ENCODE data around the gene CCL14. TPM values are rescaled to one million over a fixed set of nuclear protein-coding genes. Genes with fewer than 3 reads are reported as not detected.
"Not testable (repeated sequence)": the region's sequence is repeated elsewhere in the genome, so short reads cannot be mapped to it uniquely, and the experiment has no call there.

CCL14 gene
- total RNA-seq, 1 experiment from 2014 or later: not detected

DNA sequence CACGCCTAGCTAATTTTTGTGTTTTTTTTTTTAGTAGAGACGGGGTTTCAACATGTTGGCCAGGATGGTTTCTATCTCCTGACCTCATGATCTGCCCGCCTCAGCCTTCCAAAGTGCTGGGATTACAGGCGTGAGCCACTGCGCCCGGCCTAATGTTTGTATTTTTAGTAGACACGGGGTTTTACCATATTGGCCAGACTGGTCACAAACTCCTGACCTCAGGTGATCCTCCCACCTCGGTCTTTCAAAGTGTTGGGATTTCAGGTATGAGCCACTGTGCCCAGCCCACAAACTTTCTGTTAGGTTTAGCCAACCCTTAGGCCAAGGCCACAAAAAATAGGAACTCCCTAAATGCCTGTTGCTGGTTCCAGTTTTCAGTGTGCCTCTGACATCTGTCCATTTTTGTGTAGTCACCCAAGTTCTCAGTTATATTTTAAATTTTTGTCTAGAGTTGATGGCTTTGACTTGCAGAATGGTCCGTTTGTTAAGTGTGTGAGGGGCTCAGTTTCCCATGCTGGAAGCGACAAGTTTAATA is 17.9 kb downstream of the CCL14 start:
- in situ Hi-C loops (cut with HindIII; ENCODE audit: low pct_unique_long_range_greater_than_20kb, low sequenced_read_pairs): no loop called here
- DNase-seq (ENCODE audit: low read depth, low spot score): no peak

DNA sequence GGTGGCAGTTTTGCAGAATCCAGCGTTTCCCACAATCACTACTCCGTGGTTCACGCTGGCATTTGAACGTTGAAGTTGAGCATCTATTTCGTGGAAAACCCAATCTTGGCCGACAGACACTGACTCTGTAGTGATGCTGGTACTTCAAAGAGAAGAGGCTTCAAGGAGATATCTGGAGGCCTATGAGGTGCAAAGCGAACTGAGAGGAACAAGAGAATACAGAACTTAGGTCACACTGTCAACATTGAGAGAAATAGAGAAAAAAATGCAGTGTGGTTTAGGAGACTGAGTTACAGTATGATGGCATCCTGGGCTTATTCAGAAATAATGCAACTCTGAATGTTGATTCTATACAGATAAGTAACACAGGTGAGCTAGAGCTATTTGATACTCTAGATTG is 21.3 kb downstream of the CCL14 start:
- DNase-seq (ENCODE audit: low read depth, low spot score): no peak
- in situ Hi-C loops (cut with HindIII; ENCODE audit: low pct_unique_long_range_greater_than_20kb, low sequenced_read_pairs): no loop called here

DNA sequence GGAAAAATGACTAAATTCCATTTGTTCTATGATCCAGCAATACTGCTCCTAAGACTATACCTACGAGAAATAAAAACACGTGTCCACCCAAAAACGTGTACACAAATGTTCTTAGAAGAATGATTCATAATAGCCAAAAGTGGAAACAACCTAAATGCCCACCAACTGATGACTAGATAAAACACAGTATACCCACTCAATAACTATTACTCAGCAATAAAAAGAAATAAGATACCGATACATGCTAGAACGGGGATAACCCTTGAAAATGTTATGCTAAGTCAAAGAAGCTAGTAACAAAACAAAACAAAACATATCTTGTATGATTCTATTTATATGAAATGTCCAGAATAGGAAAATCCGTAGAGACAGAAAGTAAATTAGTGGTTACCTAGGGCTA is 22.9 kb downstream of the CCL14 start:
- no peak for DNase-seq (ENCODE audit: low read depth, low spot score)
- in situ Hi-C loops (cut with HindIII; ENCODE audit: low pct_unique_long_range_greater_than_20kb, low sequenced_read_pairs): no loop called here

DNA sequence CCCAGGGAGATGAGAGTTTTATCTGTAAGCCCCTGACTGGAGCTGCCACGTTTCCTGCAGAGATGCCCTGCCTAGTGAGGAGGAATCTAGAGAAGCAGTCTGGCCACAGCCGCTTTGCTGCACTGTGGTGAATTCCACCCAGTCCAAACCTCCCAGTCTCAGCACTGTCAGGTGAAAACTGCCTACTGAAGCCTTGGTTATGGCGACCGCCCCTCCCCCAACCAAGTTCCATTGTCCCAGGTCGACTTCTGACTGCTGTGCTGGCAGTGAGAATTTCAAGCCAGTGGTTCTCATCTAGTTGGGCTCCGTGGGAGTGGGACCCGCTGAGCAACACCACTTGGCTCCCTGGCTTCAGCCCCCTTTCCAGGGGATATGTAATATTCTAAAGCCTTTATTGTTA is 32.8 kb downstream of the CCL14 start:
- in situ Hi-C loops (cut with HindIII; ENCODE audit: low pct_unique_long_range_greater_than_20kb, low sequenced_read_pairs): no loop called here
- no peak for DNase-seq (ENCODE audit: low read depth, low spot score)

DNA sequence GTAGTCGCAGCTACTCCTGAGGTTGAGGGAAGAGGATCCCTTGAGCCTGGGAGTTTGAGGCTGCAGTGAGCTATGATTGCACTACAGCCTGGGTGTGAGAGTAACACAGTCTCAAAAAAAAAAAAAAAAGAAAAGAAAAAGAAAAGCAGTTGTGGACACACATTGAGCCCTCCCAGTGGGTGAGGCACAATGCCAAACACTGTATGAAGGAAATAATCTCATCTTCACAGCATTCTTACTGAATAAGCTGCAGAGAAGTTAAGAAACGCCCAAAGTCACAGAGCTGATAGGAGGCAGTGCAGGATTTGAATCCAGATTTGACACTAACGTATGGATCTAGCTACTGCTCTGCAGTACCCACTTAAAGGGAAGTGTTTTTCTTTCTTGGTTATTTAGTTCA is 37.1 kb downstream of the CCL14 start:
- DNase-seq (ENCODE audit: low read depth, low spot score): no peak
- in situ Hi-C loops (cut with HindIII; ENCODE audit: low pct_unique_long_range_greater_than_20kb, low sequenced_read_pairs): no loop called here

DNA sequence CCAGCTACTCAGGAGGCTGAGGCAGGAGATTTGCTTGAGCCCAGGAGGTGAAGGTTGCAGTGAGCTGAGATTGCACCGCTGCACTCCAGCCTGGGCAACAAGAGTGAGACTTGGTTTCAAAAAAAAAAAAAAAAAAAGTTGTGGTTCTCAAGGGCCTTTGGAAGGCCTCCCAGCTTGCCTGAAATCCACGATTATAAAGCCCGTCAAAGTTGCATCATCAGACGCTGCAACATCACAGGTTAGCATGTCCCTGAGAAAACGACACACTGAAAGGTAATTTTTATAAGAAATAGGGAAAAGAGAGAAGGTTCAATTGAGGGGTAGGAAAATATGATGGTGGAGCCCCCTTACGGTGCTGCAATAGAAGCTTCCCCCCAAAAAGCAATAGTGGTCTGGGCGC is 38.4 kb downstream of the CCL14 start:
- DNase-seq (ENCODE audit: low read depth, low spot score): no peak
- in situ Hi-C loops (cut with HindIII; ENCODE audit: low pct_unique_long_range_greater_than_20kb, low sequenced_read_pairs): no loop called here

DNA sequence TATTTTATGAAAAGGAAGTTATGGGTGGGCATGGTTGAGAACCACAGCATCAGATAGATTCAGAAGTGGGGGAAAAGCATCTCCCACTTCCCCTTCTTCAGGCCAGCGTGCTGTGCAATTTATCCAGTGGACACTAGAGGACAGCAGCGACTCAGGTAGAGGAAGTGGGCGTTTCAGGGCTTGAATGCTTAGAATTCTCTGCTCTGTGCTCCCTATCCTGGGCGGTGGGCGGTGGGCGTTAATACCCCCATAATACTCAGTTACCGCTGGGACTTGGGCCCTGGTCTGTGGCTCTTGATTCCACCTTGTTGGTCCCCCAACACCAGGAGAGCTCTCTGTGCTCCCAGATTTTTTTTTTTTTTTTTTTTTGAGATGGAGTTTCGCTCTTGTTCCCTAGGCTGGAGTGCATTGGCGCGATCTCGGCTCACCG is 39.4 kb downstream of the CCL14 start:
- in situ Hi-C loops (cut with HindIII; ENCODE audit: low pct_unique_long_range_greater_than_20kb, low sequenced_read_pairs): no loop called here
- DNase-seq (ENCODE audit: low read depth, low spot score): peak; percentile 81

DNA sequence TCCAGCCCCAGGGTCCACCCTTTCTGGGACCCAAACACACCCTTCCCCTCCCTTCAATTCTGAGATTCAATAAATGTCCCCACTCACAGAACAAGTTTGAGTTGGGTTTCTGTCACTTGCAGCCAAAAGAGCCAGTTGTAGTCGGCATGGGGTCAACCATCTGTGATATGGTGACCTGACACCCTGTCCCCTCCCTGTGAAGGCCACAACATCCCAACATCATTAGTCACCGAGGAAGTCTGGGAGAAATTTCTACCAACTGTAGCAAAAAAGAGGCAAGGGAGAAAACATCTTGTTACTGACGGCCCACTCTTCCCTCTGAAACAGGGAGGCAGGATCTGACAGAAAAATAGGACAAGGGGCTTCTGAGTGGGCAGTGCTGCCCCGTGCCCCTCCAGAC is 42.4 kb downstream of the CCL14 start:
- in situ Hi-C loops (cut with HindIII; ENCODE audit: low pct_unique_long_range_greater_than_20kb, low sequenced_read_pairs): no loop called here
- DNase-seq (ENCODE audit: low read depth, low spot score): no peak

DNA sequence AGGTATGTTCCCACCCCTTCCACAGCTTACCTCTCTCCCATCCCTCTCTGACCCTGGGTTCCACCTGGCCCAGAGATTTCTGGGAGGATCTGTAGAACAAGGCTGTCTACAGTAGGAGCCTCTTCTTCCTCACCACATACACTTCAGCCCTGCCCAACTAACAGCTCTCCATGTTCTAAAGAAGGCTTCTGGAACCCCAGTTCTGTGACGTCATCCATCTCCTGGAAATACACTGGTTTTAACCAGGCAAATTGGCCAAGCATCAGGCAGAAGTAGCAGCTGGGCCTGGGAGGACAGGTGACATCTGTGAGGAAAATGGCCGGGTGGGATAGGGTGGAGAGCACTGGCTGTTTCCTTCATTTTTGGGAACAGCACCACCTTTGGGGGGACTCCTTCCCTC is 43.0 kb downstream of the CCL14 start, which contains the start of gene LYZL6:
Gene LYZL6 (minus strand): TSS at position 177 of the 400 bp plus-strand sequence. CDS start 4,357 bp downstream, outside the sequence.
- in situ Hi-C loops (cut with HindIII; ENCODE audit: low pct_unique_long_range_greater_than_20kb, low sequenced_read_pairs): no loop called here
- no peak for DNase-seq (ENCODE audit: low read depth, low spot score)

DNA sequence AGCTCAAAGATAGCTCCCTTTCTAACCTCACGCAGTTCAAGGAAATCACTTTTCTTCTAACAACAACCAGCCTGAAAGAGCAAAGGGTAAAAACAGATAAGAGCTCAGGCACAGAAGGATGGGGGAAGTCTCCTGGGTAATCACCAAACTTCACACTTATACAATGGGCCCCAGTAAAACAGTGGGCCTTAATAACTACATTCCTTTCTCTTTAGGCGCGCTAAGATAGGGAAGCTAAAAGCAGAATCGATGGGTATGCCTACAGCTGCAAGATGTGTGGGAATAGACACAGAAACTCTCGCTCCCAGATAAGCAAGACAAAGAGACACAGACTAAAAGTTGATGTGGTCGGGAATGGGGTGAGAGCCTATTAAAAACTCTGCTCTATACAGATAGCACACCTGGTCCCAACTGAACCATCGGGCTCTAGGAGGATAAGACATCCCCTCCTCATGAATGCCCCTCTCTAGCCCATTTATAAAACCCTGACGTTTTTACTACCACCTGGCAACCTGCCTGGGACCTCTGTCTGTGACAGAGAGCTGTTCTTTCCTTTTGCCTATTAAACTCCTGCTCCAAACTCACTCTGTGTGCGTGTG is 43.8 kb downstream of the CCL14 start:
- no peak for DNase-seq (ENCODE audit: low read depth, low spot score)
- in situ Hi-C loops (cut with HindIII; ENCODE audit: low pct_unique_long_range_greater_than_20kb, low sequenced_read_pairs): no loop called here

DNA sequence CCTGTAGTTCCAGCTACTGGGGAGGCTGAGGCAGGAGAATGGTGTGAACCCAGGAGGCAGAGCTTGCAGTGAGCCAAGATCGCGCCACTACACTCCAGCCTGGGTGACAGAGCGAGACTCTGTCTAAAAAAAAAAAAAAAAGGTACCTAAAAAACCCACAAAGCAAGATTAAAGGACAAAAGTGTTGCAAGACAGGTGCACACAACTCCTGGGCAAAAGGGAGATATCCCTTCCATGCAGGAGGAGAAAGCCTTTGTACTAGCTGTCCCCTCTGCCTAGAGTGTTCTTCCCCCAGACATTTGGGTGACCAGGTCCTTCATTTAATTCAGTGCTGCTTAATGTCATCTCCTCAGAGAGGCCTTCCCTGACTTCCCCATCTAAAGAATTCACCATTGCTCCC is 48.0 kb downstream of the CCL14 start:
- DNase-seq (ENCODE audit: low read depth, low spot score); in situ Hi-C loops (cut with HindIII; ENCODE audit: low pct_unique_long_range_greater_than_20kb, low sequenced_read_pairs): not testable (repeated sequence)

DNA sequence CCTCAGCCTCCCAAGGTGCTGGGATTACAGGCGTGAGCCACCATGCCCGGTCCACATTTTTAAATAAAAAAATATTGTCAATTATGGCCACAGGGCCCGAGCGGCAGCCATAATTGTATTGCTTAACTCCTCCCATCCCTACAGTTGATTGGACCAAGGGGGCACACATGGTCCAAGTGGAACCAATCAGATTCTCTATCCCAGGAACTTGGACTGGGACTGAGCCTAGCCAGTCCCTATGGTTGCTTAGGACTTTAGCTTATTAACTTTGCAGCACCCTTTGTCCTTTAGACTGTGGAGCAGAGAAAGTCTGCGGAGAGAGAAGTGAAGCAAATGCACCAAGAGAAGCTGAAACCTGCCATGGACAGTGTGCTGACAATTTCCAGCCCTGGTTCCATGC is 50.5 kb downstream of the CCL14 start:
- no peak for DNase-seq (ENCODE audit: low read depth, low spot score)
- in situ Hi-C loops (cut with HindIII; ENCODE audit: low pct_unique_long_range_greater_than_20kb, low sequenced_read_pairs): no loop called here

DNA sequence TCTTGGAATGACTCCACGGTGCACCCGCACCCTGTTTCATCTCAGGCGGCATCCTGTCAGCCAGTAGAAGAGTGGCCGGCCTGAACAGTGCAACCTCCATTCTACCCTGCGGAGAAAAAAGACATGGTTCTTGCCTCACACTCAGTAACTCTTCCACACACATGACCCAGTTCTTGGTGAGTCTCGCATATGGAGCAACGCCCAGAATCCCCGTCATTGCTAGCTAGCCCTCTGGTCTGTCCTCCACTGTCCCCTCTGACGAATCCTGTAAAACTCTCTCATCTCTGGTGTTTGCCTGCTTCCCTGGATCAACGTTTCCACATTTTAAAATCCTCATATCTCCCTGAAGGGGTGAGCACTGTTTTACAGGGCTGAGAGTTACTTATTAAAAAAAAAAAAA is 51.8 kb downstream of the CCL14 start:
- DNase-seq (ENCODE audit: low read depth, low spot score): no peak
- in situ Hi-C loops (cut with HindIII; ENCODE audit: low pct_unique_long_range_greater_than_20kb, low sequenced_read_pairs): no loop called here

Other genes with a start within 250 kb of the CCL14 start
- not detected in 2 replicates for gene GAS2L2, start 233.5 kb downstream of the CCL14 start, total RNA-seq (2014; rRNA removed; shearing (Covaris generic))
- not detected in 2 replicates for gene C17orf50, start 225.8 kb downstream of the CCL14 start, total RNA-seq (2014; rRNA removed; shearing (Covaris generic))
- not detected in 2 replicates for gene MMP28, start 191.1 kb downstream of the CCL14 start, total RNA-seq (2014; rRNA removed; shearing (Covaris generic))
- 17.4 and 18.7 TPM in 2 replicates for gene TAF15, start 177.2 kb downstream of the CCL14 start, total RNA-seq (2014; rRNA removed; shearing (Covaris generic))
- gene HEATR9, start 117.8 kb downstream of the CCL14 start, total RNA-seq (2014; rRNA removed; shearing (Covaris generic)): not detected in 2 replicates
- 0.29 TPM in 1 of 2 replicates, not detected in the other for gene CCL5, start 106.4 kb downstream of the CCL14 start, total RNA-seq (2014; rRNA removed; shearing (Covaris generic))
- 0.40 and 0.45 TPM in 2 replicates for gene RDM1, start 56.0 kb downstream of the CCL14 start, total RNA-seq (2014; rRNA removed; shearing (Covaris generic))
- not detected in 2 replicates for gene LYZL6, start 43.0 kb downstream of the CCL14 start, total RNA-seq (2014; rRNA removed; shearing (Covaris generic))
- not detected in 2 replicates for gene CCL16, start 5.2 kb downstream of the CCL14 start, total RNA-seq (2014; rRNA removed; shearing (Covaris generic))
- not detected in 2 replicates for gene CCL15, start 14.8 kb upstream of the CCL14 start, total RNA-seq (2014; rRNA removed; shearing (Covaris generic))
- gene CCL23, start 31.2 kb upstream of the CCL14 start, total RNA-seq (2014; rRNA removed; shearing (Covaris generic)): not detected in 2 replicates
- 0.64 and 0.82 TPM in 2 replicates for gene CCL18, start 77.5 kb upstream of the CCL14 start, total RNA-seq (2014; rRNA removed; shearing (Covaris generic))
- gene CCL3, start 103.4 kb upstream of the CCL14 start, total RNA-seq (2014; rRNA removed; shearing (Covaris generic)): 0.26 TPM in 1 of 2 replicates, not detected in the other
- not detected in 2 replicates for gene CCL4, start 117.1 kb upstream of the CCL14 start, total RNA-seq (2014; rRNA removed; shearing (Covaris generic))
- 0.74 TPM in 1 of 2 replicates, not detected in the other for gene TBC1D3B, start 189.9 kb upstream of the CCL14 start, total RNA-seq (2014; rRNA removed; shearing (Covaris generic))
- not detected in 2 replicates for gene CCL3L1, start 210.0 kb upstream of the CCL14 start, total RNA-seq (2014; rRNA removed; shearing (Covaris generic))
- not detected in 2 replicates for gene CCL4L2, start 224.3 kb upstream of the CCL14 start, total RNA-seq (2014; rRNA removed; shearing (Covaris generic))